ENCODE measurements around the gene MRPL46. TPM values are rescaled to one million over a fixed set of nuclear protein-coding genes. Genes with fewer than 3 reads are reported as not detected.
"Not testable (repeated sequence)": the region's sequence is repeated elsewhere in the genome, so short reads cannot be mapped to it uniquely, and the experiment has no call there.

Gene MRPL46
- total RNA-seq, 1 experiment from 2014 or later: 33.9 TPM

DNA sequence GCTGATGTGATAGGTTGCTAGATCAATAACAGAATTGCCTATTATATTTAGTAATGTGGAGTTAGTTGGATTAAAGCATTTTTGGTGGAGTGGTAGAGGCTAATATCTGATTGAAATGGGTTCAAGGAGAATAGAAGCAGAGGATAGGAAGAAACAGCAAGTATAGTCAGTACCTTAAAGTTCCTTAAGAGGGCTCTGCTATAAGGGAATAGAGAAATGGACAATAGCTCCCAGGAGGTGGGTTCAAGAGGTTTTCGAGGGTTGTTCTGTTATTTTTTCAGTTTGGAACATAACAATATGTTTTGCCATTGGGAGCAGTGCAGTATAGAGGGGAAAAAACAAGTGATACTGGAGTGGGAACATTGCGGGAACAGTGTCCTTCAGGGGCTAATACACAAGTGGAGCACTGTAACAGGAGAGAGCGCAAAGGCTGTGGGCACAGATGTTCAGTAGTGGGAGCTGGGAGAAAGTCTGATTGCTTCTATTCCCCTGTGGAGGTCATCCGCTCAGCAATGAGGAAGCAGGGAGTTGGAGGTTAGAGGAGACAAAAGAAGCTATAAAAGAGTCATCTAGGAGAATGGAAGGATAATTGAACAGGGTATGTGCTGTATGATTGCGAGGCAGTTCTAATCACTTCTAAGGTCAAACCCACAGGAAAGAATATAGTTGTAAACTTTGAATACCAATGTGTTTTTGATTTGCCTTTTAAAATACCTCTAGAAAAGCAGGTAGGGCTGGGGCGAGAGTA lies 3.6 kb upstream of the MRPL46 start:
- DNase-seq (ENCODE audit: low read depth in 1 of 2, low spot score in 2 of 2): no peak
- no peak overlapping the region for H3K4me3 ChIP-seq
- no peak overlapping the region for H3K27ac ChIP-seq
- peaks cover 14% of the 10 kb centered on the region for H3K4me1 ChIP-seq (replicated peaks)
- no peaks in the 10 kb centered on the region for H3K27me3 ChIP-seq (replicated peaks)
- no peaks in the 10 kb centered on the region for H3K9me3 ChIP-seq (replicated peaks)
- peaks cover 56% of the 10 kb centered on the region for H3K36me3 ChIP-seq

DNA sequence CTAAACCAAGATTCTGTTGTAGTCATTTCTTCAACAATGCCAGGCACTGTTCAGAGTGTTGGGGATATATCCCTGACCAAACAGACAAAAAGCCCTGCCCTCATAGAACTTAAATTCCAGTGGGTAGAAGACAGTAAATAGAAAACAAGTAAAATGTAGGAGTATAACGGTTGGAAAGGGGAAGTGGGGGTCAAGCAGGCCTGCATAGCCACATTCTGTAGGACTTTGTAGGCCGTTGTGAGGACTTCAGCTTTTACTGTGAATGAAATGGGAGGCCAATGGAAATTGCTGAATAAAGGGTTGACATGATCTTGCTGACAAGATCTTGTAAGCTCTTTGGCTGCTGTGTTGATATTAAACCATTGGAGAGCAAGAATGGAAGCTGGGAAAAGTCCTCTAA lies 2.1 kb upstream of the MRPL46 start:
- no peak for DNase-seq (ENCODE audit: low read depth in 1 of 2, low spot score in 2 of 2)
- no peaks in the 10 kb centered on the region for H3K27me3 ChIP-seq (replicated peaks)
- H3K4me1 ChIP-seq (replicated peaks): peaks cover 14% of the 10 kb centered on the region
- H3K27ac ChIP-seq: no peak overlapping the region
- H3K9me3 ChIP-seq (replicated peaks): no peaks in the 10 kb centered on the region
- H3K4me3 ChIP-seq: no peak overlapping the region
- H3K36me3 ChIP-seq: peaks cover 55% of the 10 kb centered on the region

DNA sequence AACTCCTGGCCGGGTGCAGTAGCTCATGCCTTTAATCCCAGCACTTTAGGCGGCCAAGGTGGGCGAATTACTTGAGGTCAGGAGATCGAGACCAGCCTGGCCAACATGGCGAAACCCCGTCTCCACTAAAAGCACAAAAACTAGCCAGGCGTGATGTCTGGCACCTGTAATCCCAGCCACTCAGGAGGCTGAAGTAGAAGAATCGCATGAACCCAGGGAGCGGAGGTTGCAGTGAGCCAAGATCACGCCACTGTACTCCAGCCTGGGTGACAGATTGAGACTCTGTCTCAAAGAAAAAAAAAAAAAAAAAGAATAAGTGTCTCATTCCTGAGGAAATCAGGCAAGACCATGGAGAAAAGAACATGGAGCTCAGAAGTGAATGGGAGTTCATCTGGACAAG lies 1.5 kb upstream of the MRPL46 start:
- DNase-seq (ENCODE audit: low read depth in 1 of 2, low spot score in 2 of 2); H3K27me3 ChIP-seq (replicated peaks); H3K27ac ChIP-seq; H3K9me3 ChIP-seq (replicated peaks): not testable (repeated sequence)
- peaks cover 14% of the 10 kb centered on the region for H3K4me1 ChIP-seq (replicated peaks)
- peak overlapping the region; percentile 59 for H3K4me3 ChIP-seq
- peaks cover 55% of the 10 kb centered on the region for H3K36me3 ChIP-seq

DNA sequence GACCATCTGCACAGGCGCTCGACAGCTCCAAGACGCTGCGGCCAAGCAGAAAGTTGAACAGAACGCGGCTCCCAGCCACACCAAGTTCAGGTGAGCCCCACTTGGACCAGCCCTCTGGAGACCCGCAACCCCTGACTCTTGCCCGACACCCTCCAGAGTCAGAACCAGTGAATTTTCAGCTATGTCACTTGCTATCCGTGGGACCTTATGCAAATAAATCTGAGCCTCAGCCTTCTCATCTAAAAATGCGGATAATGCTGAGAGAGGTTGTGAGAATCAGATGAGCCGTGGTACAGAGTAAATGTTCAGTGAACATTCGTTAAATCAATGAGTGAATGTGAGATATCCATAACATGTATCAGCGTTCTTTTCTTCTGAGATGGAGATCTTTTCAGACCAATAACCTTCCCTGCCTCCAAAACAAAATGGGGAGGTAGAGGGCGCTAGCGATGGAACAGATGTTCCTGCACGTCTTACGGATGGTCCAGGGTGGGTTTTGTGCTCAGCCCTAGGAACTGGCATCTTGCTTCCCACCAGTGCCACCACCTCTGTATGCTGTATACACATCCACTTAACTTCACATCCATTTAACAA lies 844 bp upstream of the MRPL46 start:
- Histone ChIP-seq H3K27me3 (replicated peaks) (no peaks in the 10 kb centered on the region), H3K36me3 (peaks cover 55% of the 10 kb centered on the region), H3K9me3 (replicated peaks) (no peaks in the 10 kb centered on the region), H3K4me1 (replicated peaks) (peaks cover 14% of the 10 kb centered on the region), H3K27ac (peak overlapping the region; percentile 98), H3K4me3 (peak overlapping the region; percentile 59)
- DNase-seq (ENCODE audit: low read depth in 1 of 2, low spot score in 2 of 2): no peak

DNA sequence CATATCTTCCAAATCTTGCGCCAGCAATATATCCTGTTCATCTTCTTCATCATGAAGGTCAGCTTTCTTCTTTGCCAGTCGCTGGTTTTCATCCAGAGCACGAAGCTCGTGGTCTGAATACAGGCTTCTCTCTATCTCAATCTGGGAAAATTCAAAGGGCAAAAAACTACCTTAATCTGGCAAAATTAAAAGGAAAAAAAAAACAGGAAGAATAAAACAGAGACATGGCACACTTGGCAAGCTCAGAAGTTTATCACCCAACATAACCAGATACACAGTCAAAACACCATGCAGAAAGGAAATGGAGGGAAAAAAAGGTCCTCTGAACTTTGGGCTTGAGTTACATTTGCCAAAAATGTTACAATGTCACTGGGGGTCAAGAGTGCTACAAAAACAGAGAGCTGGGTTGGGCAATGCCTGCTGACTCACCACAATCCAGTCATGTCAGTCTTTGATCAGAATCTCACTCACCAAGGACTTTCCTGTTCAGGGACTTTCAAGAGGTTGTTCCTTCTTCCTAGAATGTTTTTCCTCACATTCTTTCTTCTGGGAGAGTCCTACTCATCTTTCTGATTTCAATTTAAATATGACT lies 1.5 kb downstream of the MRPL46 start:
- H3K9me3 ChIP-seq (replicated peaks): no peaks in the 10 kb centered on the region
- peaks cover 53% of the 10 kb centered on the region for H3K36me3 ChIP-seq
- no peaks in the 10 kb centered on the region for H3K27me3 ChIP-seq (replicated peaks)
- DNase-seq (ENCODE audit: low read depth in 1 of 2, low spot score in 2 of 2): no peak
- no peak overlapping the region for H3K27ac ChIP-seq
- H3K4me1 ChIP-seq (replicated peaks): peaks cover 14% of the 10 kb centered on the region
- H3K4me3 ChIP-seq: no peak overlapping the region

DNA sequence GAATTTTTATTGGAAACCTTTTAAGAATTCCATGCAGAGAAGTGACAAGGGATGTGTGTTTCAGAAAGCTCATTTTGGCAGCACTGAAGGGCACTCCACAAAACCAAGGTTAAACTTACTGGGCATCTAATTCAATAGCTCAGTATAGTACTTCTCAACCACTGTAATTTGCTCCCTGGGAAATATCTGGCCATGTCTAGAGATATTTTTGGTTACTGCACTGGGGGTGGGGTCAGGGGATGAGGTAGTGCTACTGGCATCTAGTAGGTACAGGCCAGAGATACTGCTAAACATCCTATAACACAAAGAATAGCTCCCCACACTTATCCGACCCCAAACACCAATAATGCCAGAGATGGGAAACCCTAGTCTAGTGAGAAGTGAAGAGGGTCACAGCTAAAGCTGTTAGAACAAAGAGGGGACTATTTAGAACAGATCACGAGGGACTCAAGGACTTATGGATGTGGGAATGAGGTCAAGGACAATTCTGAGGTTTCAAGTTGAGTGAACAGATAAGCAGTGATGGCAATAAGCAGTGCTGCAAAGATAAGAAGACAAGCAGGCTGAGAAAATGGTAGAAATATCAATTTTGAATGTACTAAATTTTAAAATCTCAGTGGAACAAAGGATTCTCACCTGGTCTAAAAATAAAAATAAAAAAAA lies 3.2 kb downstream of the MRPL46 start:
- no peaks in the 10 kb centered on the region for H3K27me3 ChIP-seq (replicated peaks)
- H3K4me1 ChIP-seq (replicated peaks): peaks cover 14% of the 10 kb centered on the region
- no peak overlapping the region for H3K27ac ChIP-seq
- H3K9me3 ChIP-seq (replicated peaks): no peaks in the 10 kb centered on the region
- no peak overlapping the region for H3K4me3 ChIP-seq
- no peak for DNase-seq (ENCODE audit: low read depth in 1 of 2, low spot score in 2 of 2)
- peaks cover 56% of the 10 kb centered on the region for H3K36me3 ChIP-seq

DNA sequence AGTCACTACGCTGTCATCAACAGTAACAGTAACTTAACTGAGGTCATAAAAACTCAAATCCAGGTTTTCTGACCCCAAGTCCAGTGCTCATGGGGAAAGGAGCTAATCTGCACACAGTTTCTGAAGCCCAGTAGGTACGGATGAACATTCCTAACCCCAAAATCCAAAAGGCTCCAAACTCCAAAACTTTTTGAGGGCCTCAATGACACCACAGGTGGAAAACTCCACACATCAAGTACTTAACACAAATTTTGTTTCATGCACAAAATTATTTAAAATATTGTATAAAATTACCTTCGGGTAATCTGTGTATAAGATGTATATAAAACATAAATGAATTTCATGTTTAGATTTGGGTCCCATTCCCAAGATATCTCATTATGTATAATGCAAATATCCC lies 10.5 kb downstream of the MRPL46 start:
- no peaks in the 10 kb centered on the region for H3K9me3 ChIP-seq (replicated peaks)
- H3K27ac ChIP-seq: no peak overlapping the region
- no peaks in the 10 kb centered on the region for H3K27me3 ChIP-seq (replicated peaks)
- H3K4me1 ChIP-seq (replicated peaks): no peaks in the 10 kb centered on the region
- H3K4me3 ChIP-seq: no peak overlapping the region
- peaks cover 31% of the 10 kb centered on the region for H3K36me3 ChIP-seq
- no peak for DNase-seq (ENCODE audit: low read depth in 1 of 2, low spot score in 2 of 2)

DNA sequence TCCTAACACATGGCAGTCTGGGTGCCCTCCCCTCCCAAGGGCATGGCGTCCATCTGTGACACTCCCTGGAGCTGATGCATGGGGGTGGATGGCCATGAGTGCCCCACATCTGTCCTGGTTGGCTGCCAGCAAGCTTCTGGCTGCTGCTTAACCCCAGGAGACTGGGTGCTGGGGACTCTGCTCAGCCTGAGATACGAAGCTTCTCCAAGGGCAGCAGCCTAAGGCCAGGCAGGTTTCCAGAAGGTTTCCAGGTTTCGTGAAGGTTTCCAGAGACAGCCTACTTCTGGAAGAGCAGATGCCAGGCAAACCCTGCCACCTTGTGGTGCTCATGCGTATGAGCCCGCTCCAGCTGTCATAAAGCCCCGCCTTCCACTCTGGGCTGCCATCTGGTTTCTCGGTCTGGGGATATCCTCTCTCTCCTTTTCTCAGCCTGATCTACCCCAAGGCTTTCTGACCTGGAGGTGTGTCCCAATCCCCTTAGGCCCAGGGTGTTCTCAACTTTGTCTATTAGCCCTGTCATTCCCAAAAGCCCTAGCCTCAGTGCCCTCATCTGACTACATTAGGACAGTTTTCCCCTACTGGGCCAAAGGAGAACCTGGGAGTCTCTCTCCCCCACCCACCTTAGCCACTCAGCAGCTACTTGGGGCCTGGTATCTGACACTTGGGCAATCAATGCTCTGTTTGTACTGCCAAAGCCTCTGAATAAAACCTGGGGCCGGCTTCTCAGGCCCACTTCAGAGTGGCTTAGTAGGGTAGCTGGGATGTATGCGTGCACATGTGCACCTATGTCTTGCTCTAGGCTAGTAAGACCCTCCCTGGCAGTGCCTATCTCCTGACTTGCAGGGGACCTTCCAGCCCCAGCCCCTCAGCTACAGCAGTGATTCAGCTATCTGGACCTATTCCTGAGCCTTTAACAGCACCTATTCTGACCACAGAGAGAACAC lies 12.0 kb downstream of the MRPL46 start:
- Histone ChIP-seq H3K4me3 (no peak overlapping the region), H3K36me3 (peaks cover 22% of the 10 kb centered on the region), H3K27me3 (replicated peaks) (no peaks in the 10 kb centered on the region), H3K27ac (no peak overlapping the region), H3K9me3 (replicated peaks) (no peaks in the 10 kb centered on the region), H3K4me1 (replicated peaks) (no peaks in the 10 kb centered on the region)
- DNase-seq (ENCODE audit: low read depth in 1 of 2, low spot score in 2 of 2): peak in 1 of 2 experiments; percentile 37

DNA sequence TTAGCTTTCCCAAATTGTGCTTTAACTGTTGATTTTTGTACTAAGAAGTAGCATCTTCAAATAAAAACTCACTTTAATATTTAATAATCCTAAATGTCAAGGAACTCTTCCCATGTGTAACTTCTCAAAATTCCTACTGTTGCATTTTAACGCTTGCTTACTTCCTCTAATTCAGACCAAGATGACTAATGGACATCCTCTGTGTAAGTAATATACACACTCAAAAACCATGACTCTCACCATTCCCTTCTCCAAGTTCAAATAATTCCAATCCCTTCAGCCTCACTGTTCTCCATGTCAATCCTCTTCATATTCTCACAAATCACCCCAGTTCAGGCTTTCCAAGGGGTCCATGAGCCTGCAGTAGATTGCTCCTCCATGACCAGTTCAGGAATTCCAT lies 13.0 kb downstream of the MRPL46 start:
- DNase-seq (ENCODE audit: low read depth in 1 of 2, low spot score in 2 of 2): no peak
- H3K9me3 ChIP-seq (replicated peaks): no peaks in the 10 kb centered on the region

DNA sequence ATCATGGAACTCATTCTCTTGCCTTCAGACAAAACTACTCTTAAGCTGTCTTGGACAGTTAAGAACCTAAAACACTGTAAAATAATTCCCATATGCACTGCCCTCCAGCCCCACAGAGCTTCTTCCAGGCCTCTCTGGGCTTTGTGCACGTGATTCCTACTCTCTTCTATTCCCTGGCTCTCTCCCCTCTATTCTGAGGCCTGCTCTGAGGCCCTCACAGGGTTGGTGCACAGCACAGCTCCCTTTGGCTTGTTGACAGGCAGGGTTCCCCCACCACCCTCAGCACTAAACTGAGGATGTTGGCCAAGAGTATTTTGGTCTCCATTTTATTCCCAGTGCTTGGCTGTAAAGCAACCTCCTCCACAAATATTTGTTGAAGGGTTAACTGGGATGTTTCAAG lies 13.5 kb downstream of the MRPL46 start:
- H3K36me3 ChIP-seq: peaks cover 7% of the 10 kb centered on the region; the same call in 1 of the 2 replicates
- no peak for DNase-seq (ENCODE audit: low read depth in 1 of 2, low spot score in 2 of 2)
- no peaks in the 10 kb centered on the region for H3K27me3 ChIP-seq (replicated peaks)
- no peaks in the 10 kb centered on the region for H3K4me1 ChIP-seq (replicated peaks)
- H3K4me3 ChIP-seq: no peak overlapping the region
- no peak overlapping the region for H3K27ac ChIP-seq
- no peaks in the 10 kb centered on the region for H3K9me3 ChIP-seq (replicated peaks)

More for the DNA sequence above, 13.0 kb downstream of the MRPL46 start:
- Histone ChIP-seq H3K27me3 (replicated peaks) (no peaks in the 10 kb centered on the region), H3K36me3 (peaks cover 13% of the 10 kb centered on the region), H3K4me1 (replicated peaks) (no peaks in the 10 kb centered on the region), H3K4me3 (no peak overlapping the region), H3K27ac (no peak overlapping the region)

DNA sequence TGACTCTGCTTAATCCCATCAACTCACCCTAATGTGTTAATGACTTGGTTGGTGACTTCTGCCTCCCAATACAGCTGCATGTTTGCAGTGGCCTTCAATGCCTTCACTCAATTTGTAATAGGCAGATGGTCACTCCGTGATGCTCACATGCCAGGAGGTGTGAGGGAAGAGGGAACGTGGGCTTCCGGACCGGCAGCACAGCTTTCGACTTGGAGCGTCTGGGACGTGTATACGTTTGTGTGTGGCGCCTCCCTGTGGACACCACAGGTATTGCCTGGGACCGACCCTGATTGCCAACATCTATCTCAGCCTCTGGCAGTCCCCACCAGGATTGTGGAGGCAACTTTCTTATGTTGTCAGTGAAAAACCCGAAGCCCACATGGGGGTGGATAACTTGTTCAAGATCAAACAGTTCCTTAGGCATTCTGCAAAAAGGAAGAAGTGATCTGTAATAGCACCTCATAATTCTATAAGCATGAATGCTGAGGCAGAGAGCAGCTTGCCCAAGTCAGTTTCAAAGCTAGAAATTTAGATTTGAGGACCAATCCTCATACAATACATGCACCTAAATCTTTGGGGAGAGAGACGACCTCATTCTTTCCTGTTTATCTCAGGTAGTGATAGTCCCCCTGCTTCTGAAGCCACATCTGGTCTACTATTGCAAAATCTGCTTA lies 16.9 kb downstream of the MRPL46 start:
- Histone ChIP-seq H3K27ac (no peak overlapping the region), H3K4me1 (replicated peaks) (no peaks in the 10 kb centered on the region), H3K27me3 (replicated peaks) (0 out of 2 replicates have a peak, but pooled peaks cover 8% of the 10 kb centered on the region), H3K9me3 (replicated peaks) (no peaks in the 10 kb centered on the region), H3K36me3 (no peaks in the 10 kb centered on the region), H3K4me3 (no peak overlapping the region)
- DNase-seq (ENCODE audit: low read depth in 1 of 2, low spot score in 2 of 2): peak; percentile 36 to 71

DNA sequence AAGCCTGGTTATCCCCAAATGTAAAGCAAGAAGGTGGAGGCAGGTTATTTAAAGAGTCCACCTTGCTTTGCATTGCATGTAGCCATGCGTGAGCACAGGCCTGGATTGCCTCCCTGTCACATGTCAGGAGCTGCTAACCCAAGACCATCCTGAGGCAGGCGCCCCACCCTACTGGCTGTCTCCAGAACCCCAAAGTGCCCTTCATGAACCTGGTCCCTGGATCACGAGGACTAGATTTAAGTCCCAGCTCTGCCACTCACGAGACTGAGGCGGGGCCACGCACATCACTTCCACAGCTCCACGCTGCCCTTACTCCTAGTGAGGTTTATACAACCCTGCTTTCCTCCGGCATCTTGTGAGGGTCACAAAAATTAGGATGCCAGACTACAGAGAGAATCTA lies 17.6 kb downstream of the MRPL46 start:
- Histone ChIP-seq H3K27ac (no peak overlapping the region), H3K9me3 (replicated peaks) (no peaks in the 10 kb centered on the region), H3K4me1 (replicated peaks) (no peaks in the 10 kb centered on the region), H3K36me3 (no peaks in the 10 kb centered on the region), H3K27me3 (replicated peaks) (0 out of 2 replicates have a peak, but pooled peaks cover 8% of the 10 kb centered on the region), H3K4me3 (no peak overlapping the region)
- no peak for DNase-seq (ENCODE audit: low read depth in 1 of 2, low spot score in 2 of 2)
